Measurements from ENCODE around the gene CARHSP1. TPM values are rescaled to one million over a fixed set of nuclear protein-coding genes. Genes with fewer than 3 reads are reported as not detected.
A peak's percentile ranks its signal among the peaks of the same experiment; 100 is the strongest.

Gene CARHSP1
- total RNA-seq, 1 donor from 2014 or later, result 118 TPM

GRCh38 chr16:8905795-8906591 is 37.2 kb upstream of the CARHSP1 start:
- no peak overlapping the region for H3K27ac ChIP-seq (ENCODE audit: low read depth, low read length)
- H3K36me3 ChIP-seq (ENCODE audit: control insufficient read depth in 3 of 3, insufficient read depth in 3 of 3, low read length in 3 of 3), result peaks cover 56 to 84% (median 81%) of the 10 kb centered on the region in 3 donors
- H3K4me3 ChIP-seq (ENCODE audit: low read length in 3 of 3), result no peak overlapping the region
- no peak overlapping the region for H3K9ac ChIP-seq (ENCODE audit: low read depth in 1 of 3, low read length in 3 of 3)
- H3K27me3 ChIP-seq (ENCODE audit: control insufficient read depth in 3 of 3, insufficient read depth in 3 of 3, low read length in 3 of 3), result no peaks in the 10 kb centered on the region
- H3K9me3 ChIP-seq (ENCODE audit: control insufficient read depth in 3 of 3, low read length in 3 of 3), result no peaks in the 10 kb centered on the region
- H3K4me1 ChIP-seq (ENCODE audit: control insufficient read depth in 3 of 3, insufficient read depth in 3 of 3, low read length in 3 of 3), result peaks cover 0 to 6% (median 4%) of the 10 kb centered on the region in 3 donors

DNA sequence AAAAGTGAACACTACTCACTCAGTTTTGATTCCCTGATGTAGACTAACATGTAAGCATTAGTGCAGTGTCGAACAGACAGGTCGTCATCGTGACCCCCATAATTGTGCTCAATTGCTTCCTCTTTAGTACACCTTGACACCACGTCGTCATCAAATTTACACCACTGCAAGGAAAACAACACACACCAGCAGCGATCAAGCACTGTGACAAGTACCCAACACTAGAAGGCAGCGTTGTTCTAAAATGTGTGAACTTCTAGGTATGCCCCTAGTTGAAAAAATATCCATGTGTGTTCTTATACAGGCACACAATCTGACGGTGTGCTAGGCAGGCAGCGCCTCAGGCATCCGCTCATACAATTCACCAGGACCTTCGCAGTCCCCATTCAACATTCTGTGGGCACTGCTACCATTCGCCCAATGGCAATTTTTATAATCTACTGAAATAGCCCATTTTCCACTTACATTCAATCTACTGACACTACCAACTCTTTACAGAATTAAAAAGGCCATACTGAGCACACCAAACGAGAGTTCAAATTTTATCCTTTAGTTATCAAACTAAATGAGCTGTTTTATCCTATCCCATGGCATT is 36.5 kb upstream of the CARHSP1 start:
- H3K36me3 ChIP-seq (ENCODE audit: control insufficient read depth in 3 of 3, insufficient read depth in 3 of 3, low read length in 3 of 3), result peaks cover 52 to 84% (median 81%) of the 10 kb centered on the region in 3 donors

DNA sequence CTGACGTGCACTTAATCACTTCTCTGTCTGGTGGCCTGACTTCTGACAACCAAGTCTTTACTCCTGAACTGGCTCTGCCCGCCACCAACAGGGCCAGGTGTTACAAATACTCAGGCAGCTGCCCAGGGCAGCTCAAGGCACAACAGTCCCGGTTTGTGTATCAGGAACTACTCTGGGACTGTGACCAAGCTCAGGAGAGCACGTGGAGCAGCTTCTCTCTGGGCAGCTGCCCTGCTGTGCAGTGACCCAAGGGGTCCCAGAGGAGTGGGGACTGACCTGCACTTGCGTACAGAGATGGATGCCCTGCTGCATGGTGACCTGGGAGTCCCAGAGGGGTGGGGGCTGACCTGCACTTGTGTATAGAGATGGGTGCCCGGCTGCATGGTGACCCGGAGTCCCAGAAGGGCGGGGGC is 35.2 kb upstream of the CARHSP1 start:
- H3K27me3 ChIP-seq (ENCODE audit: control insufficient read depth in 3 of 3, insufficient read depth in 3 of 3, low read length in 3 of 3), result no peaks in the 10 kb centered on the region
- H3K9ac ChIP-seq (ENCODE audit: low read depth in 1 of 3, low read length in 3 of 3), result no peak overlapping the region
- no peak overlapping the region for H3K4me3 ChIP-seq (ENCODE audit: low read length in 3 of 3)
- H3K4me1 ChIP-seq (ENCODE audit: control insufficient read depth in 3 of 3, insufficient read depth in 3 of 3, low read length in 3 of 3), result peaks cover 0 to 6% (median 4%) of the 10 kb centered on the region in 3 donors
- peak overlapping the region; percentile 12 for H3K27ac ChIP-seq (ENCODE audit: low read depth, low read length)
- H3K36me3 ChIP-seq (ENCODE audit: control insufficient read depth in 3 of 3, insufficient read depth in 3 of 3, low read length in 3 of 3), result peaks cover 52 to 86% (median 84%) of the 10 kb centered on the region in 3 donors
- no peaks in the 10 kb centered on the region for H3K9me3 ChIP-seq (ENCODE audit: control insufficient read depth in 3 of 3, low read length in 3 of 3)

More for the DNA sequence above, 36.5 kb upstream of the CARHSP1 start:
- Histone ChIP-seq H3K9ac (ENCODE audit: low read depth in 1 of 3, low read length in 3 of 3) (no peak overlapping the region), H3K27ac (ENCODE audit: low read depth, low read length) (no peak overlapping the region), H3K27me3 (ENCODE audit: control insufficient read depth in 3 of 3, insufficient read depth in 3 of 3, low read length in 3 of 3) (no peaks in the 10 kb centered on the region), H3K4me1 (ENCODE audit: control insufficient read depth in 3 of 3, insufficient read depth in 3 of 3, low read length in 3 of 3) (peaks cover 0 to 6% (median 4%) of the 10 kb centered on the region in 3 donors), H3K9me3 (ENCODE audit: control insufficient read depth in 3 of 3, low read length in 3 of 3) (no peaks in the 10 kb centered on the region), H3K4me3 (ENCODE audit: low read length in 3 of 3) (no peak overlapping the region)

- Histone ChIP-seq H3K9ac (ENCODE audit: low read depth in 1 of 3, low read length in 3 of 3) (no peak overlapping the region), H3K4me1 (ENCODE audit: control insufficient read depth in 3 of 3, insufficient read depth in 3 of 3, low read length in 3 of 3) (peaks cover 0 to 6% (median 4%) of the 10 kb centered on the region in 3 donors), H3K27me3 (ENCODE audit: control insufficient read depth in 3 of 3, insufficient read depth in 3 of 3, low read length in 3 of 3) (no peaks in the 10 kb centered on the region), H3K9me3 (ENCODE audit: control insufficient read depth in 3 of 3, low read length in 3 of 3) (no peaks in the 10 kb centered on the region), H3K4me3 (ENCODE audit: low read length in 3 of 3) (no peak overlapping the region), H3K36me3 (ENCODE audit: control insufficient read depth in 3 of 3, insufficient read depth in 3 of 3, low read length in 3 of 3) (peaks cover 59 to 87% (median 85%) of the 10 kb centered on the region in 3 donors), H3K27ac (ENCODE audit: low read depth, low read length) (no peak overlapping the region)
Measured at GRCh38 chr16:8903004-8903403, 34.2 kb upstream of the CARHSP1 start.

DNA sequence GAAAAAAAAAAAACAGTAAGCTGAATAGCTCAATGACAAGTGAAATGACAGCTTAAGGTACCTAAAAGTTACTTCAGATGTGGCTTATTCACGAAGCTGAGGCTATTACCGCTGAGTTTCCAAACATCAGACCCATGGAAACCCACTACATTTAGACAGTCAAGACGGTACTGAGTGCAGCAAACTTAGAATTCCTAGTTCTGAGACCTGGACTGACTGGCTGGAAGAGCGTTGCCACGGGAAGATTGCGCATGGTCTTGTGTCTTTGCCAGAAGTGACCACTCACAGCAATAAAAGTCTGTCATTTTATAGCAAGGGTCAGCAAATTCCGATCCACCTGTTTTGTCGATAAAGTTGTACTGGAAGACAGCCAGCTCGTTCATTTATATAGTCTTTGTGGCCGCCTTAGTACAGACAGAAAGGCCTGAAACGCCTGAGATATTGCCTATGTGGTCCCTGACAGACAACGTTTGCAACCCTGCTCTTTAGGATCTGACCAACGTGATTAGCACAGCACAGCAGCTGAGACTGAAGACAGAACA is 32.6 kb upstream of the CARHSP1 start:
- Histone ChIP-seq H3K27me3 (ENCODE audit: control insufficient read depth in 3 of 3, insufficient read depth in 3 of 3, low read length in 3 of 3) (no peaks in the 10 kb centered on the region), H3K9ac (ENCODE audit: low read depth in 1 of 3, low read length in 3 of 3) (no peak overlapping the region), H3K36me3 (ENCODE audit: control insufficient read depth in 3 of 3, insufficient read depth in 3 of 3, low read length in 3 of 3) (peaks cover 72 to 91% (median 90%) of the 10 kb centered on the region in 3 donors), H3K4me1 (ENCODE audit: control insufficient read depth in 3 of 3, insufficient read depth in 3 of 3, low read length in 3 of 3) (peaks cover 0 to 6% (median 4%) of the 10 kb centered on the region in 3 donors), H3K4me3 (ENCODE audit: low read length in 3 of 3) (no peak overlapping the region), H3K9me3 (ENCODE audit: control insufficient read depth in 3 of 3, low read length in 3 of 3) (no peaks in the 10 kb centered on the region), H3K27ac (ENCODE audit: low read depth, low read length) (no peak overlapping the region)

DNA sequence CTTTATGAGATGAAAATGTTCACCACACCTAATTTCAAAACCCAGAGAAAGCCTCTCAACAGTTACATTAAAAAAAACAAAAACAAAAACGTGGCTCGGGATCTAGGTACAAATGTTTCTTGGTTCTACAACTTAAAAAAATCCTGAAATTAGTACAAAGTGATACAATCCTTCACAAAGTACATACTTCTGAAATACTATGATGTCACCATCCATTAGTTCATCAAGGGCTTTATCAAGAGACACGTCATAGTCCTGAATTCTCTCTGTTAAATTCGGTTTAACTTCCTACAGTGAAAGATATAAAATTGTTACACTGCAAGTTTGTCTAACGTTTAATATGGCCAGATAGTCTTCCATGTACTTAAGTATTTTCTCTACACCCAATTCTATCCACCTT is 31.5 kb upstream of the CARHSP1 start:
- H3K9me3 ChIP-seq (ENCODE audit: control insufficient read depth in 3 of 3, low read length in 3 of 3), result no peaks in the 10 kb centered on the region
- no peak overlapping the region for H3K9ac ChIP-seq (ENCODE audit: low read depth in 1 of 3, low read length in 3 of 3)
- peaks cover 64 to 91% (median 83%) of the 10 kb centered on the region in 3 donors for H3K36me3 ChIP-seq (ENCODE audit: control insufficient read depth in 3 of 3, insufficient read depth in 3 of 3, low read length in 3 of 3)
- no peak overlapping the region for H3K27ac ChIP-seq (ENCODE audit: low read depth, low read length)
- no peak overlapping the region for H3K4me3 ChIP-seq (ENCODE audit: low read length in 3 of 3)
- H3K27me3 ChIP-seq (ENCODE audit: control insufficient read depth in 3 of 3, insufficient read depth in 3 of 3, low read length in 3 of 3), result no peaks in the 10 kb centered on the region
- peaks cover 0 to 6% (median 4%) of the 10 kb centered on the region in 3 donors for H3K4me1 ChIP-seq (ENCODE audit: control insufficient read depth in 3 of 3, insufficient read depth in 3 of 3, low read length in 3 of 3)

DNA sequence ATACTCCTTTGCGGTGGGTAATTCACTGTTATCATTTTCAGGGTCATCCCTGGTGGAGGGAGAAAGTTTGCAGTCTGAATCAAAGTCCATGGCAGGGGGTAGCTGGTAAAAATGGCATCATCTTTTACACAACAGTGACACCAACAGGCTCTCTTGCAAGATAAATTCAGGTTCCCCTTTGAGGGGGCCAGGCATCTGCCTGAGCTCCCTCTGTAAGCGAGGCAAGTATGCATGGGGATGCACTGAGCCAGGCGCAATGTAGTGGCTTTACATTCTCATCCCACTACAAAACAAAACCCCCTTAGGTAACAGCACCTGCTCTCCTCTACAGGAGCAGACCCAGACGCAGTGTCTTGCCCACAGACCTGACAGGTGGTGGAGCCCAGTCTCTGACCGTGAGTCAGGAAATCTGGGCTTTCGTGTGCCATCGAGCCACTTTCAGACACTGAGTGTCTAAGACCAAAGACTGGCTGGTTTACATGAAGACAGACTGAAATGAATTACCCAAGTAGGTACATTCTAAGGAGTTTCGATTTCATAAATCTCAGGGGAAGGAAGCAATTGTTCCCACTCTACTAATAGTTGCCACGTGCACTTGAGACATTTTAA is 31.0 kb upstream of the CARHSP1 start:
- Histone ChIP-seq H3K4me3 (ENCODE audit: low read length in 3 of 3) (no peak overlapping the region), H3K9me3 (ENCODE audit: control insufficient read depth in 3 of 3, low read length in 3 of 3) (no peaks in the 10 kb centered on the region), H3K27me3 (ENCODE audit: control insufficient read depth in 3 of 3, insufficient read depth in 3 of 3, low read length in 3 of 3) (no peaks in the 10 kb centered on the region), H3K9ac (ENCODE audit: low read depth in 1 of 3, low read length in 3 of 3) (no peak overlapping the region), H3K27ac (ENCODE audit: low read depth, low read length) (no peak overlapping the region), H3K36me3 (ENCODE audit: control insufficient read depth in 3 of 3, insufficient read depth in 3 of 3, low read length in 3 of 3) (peaks cover 65 to 91% (median 83%) of the 10 kb centered on the region in 3 donors), H3K4me1 (ENCODE audit: control insufficient read depth in 3 of 3, insufficient read depth in 3 of 3, low read length in 3 of 3) (peaks cover 0 to 6% (median 4%) of the 10 kb centered on the region in 3 donors)

- H3K9me3 ChIP-seq (ENCODE audit: control insufficient read depth in 3 of 3, low read length in 3 of 3), result no peaks in the 10 kb centered on the region
- no peak overlapping the region for H3K27ac ChIP-seq (ENCODE audit: low read depth, low read length)
- H3K36me3 ChIP-seq (ENCODE audit: control insufficient read depth in 3 of 3, insufficient read depth in 3 of 3, low read length in 3 of 3), result peaks cover 68 to 94% (median 87%) of the 10 kb centered on the region in 3 donors
- no peak overlapping the region for H3K9ac ChIP-seq (ENCODE audit: low read depth in 1 of 3, low read length in 3 of 3)
- no peaks in the 10 kb centered on the region for H3K27me3 ChIP-seq (ENCODE audit: control insufficient read depth in 3 of 3, insufficient read depth in 3 of 3, low read length in 3 of 3)
- H3K4me1 ChIP-seq (ENCODE audit: control insufficient read depth in 3 of 3, insufficient read depth in 3 of 3, low read length in 3 of 3), result no peaks in the 10 kb centered on the region
- no peak overlapping the region for H3K4me3 ChIP-seq (ENCODE audit: low read length in 3 of 3)
Measured at GRCh38 chr16:8898660-8899318, 30.0 kb upstream of the CARHSP1 start.

- H3K27me3 ChIP-seq (ENCODE audit: control insufficient read depth in 3 of 3, insufficient read depth in 3 of 3, low read length in 3 of 3), result no peaks in the 10 kb centered on the region
- H3K9me3 ChIP-seq (ENCODE audit: control insufficient read depth in 3 of 3, low read length in 3 of 3), result no peaks in the 10 kb centered on the region
- no peak overlapping the region for H3K27ac ChIP-seq (ENCODE audit: low read depth, low read length)
- no peak overlapping the region for H3K9ac ChIP-seq (ENCODE audit: low read depth in 1 of 3, low read length in 3 of 3)
- H3K4me1 ChIP-seq (ENCODE audit: control insufficient read depth in 3 of 3, insufficient read depth in 3 of 3, low read length in 3 of 3), result peaks cover 0 to 5% (median 4%) of the 10 kb centered on the region in 3 donors
- H3K36me3 ChIP-seq (ENCODE audit: control insufficient read depth in 3 of 3, insufficient read depth in 3 of 3, low read length in 3 of 3), result peaks cover 67 to 90% (median 81%) of the 10 kb centered on the region in 3 donors
- no peak overlapping the region for H3K4me3 ChIP-seq (ENCODE audit: low read length in 3 of 3)
Measured at GRCh38 chr16:8894736-8895334, 26.0 kb upstream of the CARHSP1 start.
